Mucosa of descending colon (tissue), 3 donors: ENCODE results near the gene CD74. TPM values are rescaled to one million over a fixed set of nuclear protein-coding genes. Genes with fewer than 3 reads are reported as not detected.

Source experiments
- ATAC-seq: fragments of 200-7000 bp; cut with Tn5 transposase; one replicate; pipeline ENCODE4 v1.9.1; 2020; ENCODE audit warnings: mild to moderate bottlenecking, moderate library complexity
- DNase-seq, 3 donors: peaks; one replicate each; pipeline ENCODE4 v3.0.0-alpha.2; 2020
- H3K36me3 ChIP-seq: fragments of 200-600 bp; one replicate; pipeline ENCODE4 v1.8.0; 2021; ENCODE audit warnings: low read depth, mild to moderate bottlenecking
- H3K4me1 ChIP-seq: fragments of 200-600 bp; one replicate; pipeline ENCODE4 v1.8.0; 2021; ENCODE audit warnings: low read depth, mild to moderate bottlenecking
- H3K4me3 ChIP-seq: fragments of 200-600 bp; one replicate; pipeline ENCODE4 v1.8.0; 2021; ENCODE audit warnings: mild to moderate bottlenecking
- H3K9me3 ChIP-seq: fragments of 200-600 bp; one replicate; pipeline ENCODE4 v1.8.0; 2021; ENCODE audit warnings: mild to moderate bottlenecking
- intact Hi-C, 2 donors: fragments of 100-400 bp; cut with DNase I in 1 of 2; cut with micrococcal nuclease in 1 of 2; formaldehyde crosslinking; loops; one replicate each; pipeline versions ENCODE4 v1.11.0 to v1.11.1; 2022; cut with DNase I, micrococcal nuclease
- total RNA-seq, 3 donors: library from RNA; stranded (reverse); fragmentation: NEBNext Ultra II Directional in 2 of 3; extraction: Animal tissue kit (Norgen Biotek cat#: 25700) in 2 of 3; gene quantifications; one replicate each; pipeline versions ENCODE4 v1.2.1 to v1.2.4, GENCODE V29; 2021 to 2023
- TF ChIP-seq, protein P1 (sequence below): fragments of 200-600 bp; IDR thresholded peaks from one replicate; pipeline ENCODE4 v1.8.0; 2022; ENCODE audit warnings: antibody characterized with exemption, mild to moderate bottlenecking
- donor health status: DM: no; HTN: no; CAD: no; lungs with moderate emphysema.
- donor health status: DM: no; HTN: no; CAD: no.
- donor health status: DM: no; HTN: yes; CAD: no.

Gene CD74
- total RNA-seq, 3 donors from 2014 or later: 198 to 1,033 (median 284) TPM

DNA sequence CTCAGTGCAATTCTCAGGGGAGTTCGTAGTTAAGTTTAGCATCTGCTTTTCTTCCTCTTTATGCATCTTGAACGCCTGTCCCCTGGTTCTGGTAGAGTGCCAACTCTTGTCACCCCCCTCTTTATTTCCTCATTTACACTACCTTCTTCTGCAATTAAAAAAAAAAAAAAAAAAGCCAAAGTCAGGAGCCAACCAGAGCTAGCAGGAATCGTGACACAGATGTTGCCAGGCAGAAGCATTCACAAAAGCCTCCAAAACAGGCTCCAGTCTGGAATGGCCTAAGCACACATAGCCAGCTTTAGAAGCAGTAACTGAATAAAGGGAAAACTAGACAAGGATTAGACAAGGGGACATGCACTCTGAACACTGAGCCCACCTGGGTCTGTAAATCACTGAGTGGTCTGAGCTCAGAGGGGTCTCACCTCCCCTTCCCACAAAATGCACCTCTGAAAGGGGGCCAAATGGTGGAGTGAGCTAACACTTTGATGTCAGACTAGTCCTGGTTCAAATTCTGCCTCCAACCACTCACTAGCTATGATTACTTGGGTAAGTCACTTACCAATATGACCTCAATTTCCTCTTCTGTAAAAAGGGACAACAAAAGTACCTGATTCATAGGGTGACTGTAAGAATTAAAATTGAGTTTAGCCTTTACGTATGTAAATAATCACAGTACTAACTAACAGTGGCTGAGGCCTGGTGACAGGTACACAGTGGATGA, 2.0 kb downstream of the CD74 start:
- Histone ChIP-seq H3K4me3 (no peak overlapping the region), H3K36me3 (no peaks in the 10 kb centered on the region), H3K4me1 (peaks cover 14% of the 10 kb centered on the region), H3K9me3 (no peaks in the 10 kb centered on the region)
- ATAC-seq (peak; percentile 66), DNase-seq (peak in 2 of 3 donors; percentile 32 to 82)
- TF ChIP-seq, protein P1, sequence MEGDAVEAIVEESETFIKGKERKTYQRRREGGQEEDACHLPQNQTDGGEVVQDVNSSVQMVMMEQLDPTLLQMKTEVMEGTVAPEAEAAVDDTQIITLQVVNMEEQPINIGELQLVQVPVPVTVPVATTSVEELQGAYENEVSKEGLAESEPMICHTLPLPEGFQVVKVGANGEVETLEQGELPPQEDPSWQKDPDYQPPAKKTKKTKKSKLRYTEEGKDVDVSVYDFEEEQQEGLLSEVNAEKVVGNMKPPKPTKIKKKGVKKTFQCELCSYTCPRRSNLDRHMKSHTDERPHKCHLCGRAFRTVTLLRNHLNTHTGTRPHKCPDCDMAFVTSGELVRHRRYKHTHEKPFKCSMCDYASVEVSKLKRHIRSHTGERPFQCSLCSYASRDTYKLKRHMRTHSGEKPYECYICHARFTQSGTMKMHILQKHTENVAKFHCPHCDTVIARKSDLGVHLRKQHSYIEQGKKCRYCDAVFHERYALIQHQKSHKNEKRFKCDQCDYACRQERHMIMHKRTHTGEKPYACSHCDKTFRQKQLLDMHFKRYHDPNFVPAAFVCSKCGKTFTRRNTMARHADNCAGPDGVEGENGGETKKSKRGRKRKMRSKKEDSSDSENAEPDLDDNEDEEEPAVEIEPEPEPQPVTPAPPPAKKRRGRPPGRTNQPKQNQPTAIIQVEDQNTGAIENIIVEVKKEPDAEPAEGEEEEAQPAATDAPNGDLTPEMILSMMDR: no peak
- intact Hi-C loops: no loop called here

DNA sequence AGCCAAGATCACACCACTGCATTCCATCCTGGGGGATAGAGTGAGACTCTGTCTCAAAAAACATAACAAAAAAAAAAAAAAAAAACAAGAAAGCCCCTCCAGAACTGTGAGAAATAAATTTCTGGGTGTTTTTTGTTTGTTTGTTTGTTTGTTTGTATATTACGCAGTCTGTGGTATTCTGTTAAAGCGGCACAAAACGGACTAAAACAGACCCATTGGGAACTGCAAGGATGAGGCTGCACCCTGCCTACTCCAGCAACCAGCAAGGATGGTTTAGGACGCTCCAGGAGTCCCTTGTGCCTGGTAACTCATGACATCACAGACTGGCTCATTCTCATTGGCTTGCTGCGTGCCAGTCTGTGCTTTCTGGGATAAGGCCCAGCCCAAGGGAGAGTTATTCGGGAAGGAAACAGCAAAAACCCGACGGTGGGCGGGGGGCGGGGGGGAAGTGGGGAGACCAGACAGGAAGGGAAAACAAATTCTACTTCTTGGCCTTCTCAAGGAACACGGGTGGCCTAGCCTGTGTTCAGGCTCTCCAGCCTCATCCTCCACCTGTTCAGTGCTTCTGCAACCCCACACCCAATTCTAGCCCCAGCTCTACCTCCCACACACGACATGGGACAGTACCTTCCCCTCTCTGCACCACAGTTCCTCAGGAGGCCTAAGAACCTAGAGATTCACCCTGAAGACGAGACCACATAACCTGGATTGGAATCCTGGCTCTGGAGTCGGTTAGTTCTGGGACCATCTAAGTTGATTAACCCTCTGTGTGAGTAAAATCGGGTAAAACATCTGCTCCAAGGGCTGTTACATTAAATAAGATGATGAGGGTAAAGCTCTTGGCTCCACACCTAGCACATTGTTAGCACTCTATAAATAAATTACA, 2.8 kb downstream of the CD74 start:
- TF ChIP-seq, protein P1: no peak
- intact Hi-C loops: no loop called here
- peaks cover 14% of the 10 kb centered on the region for H3K4me1 ChIP-seq
- ATAC-seq (peak; percentile 71), DNase-seq (peak; percentile 71 to 89 (median 72))
- H3K9me3 ChIP-seq: no peaks in the 10 kb centered on the region
- no peak overlapping the region for H3K4me3 ChIP-seq
- no peaks in the 10 kb centered on the region for H3K36me3 ChIP-seq

DNA sequence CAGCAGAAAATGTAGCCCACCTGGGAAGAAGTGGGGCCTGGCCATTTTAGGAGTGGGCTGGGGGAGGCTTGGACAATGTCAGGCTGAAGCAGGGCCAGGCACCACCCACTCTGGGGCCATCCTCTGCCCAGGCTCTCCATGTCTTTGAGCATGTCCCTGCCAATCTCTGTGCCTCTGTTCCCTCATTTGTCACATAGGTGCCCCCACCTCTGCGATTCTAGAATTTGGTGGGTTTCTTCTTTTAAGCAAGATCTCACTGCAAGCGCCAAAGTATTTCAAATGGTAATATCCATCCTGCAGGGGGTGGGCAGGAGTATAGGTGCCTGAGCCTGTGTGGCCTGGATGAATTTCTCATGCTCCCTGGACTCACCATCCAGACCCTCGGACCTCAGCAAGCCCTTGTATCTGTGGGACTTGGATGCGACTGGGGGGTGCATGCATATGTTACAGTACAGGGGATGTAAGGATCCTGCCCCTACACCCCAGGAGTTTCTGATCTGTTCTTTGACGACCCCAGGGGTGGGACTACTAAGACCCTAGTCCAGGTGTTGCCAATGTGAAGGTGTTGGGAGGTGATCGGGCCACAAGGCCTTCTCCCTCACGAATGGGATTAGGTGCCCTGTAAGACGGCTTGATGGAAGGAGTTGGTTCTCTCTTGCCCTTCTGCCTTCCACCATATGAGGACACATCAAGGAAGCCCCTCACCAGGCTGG, 4.3 kb downstream of the CD74 start:
- ATAC-seq (no peak), DNase-seq (peak in 1 of 3 donors; percentile 37)
- TF ChIP-seq, protein P1: no peak
- no peak overlapping the region for H3K4me3 ChIP-seq
- H3K36me3 ChIP-seq: no peaks in the 10 kb centered on the region
- no peaks in the 10 kb centered on the region for H3K9me3 ChIP-seq
- H3K4me1 ChIP-seq: peaks cover 13% of the 10 kb centered on the region
- intact Hi-C loops: no loop called here

DNA sequence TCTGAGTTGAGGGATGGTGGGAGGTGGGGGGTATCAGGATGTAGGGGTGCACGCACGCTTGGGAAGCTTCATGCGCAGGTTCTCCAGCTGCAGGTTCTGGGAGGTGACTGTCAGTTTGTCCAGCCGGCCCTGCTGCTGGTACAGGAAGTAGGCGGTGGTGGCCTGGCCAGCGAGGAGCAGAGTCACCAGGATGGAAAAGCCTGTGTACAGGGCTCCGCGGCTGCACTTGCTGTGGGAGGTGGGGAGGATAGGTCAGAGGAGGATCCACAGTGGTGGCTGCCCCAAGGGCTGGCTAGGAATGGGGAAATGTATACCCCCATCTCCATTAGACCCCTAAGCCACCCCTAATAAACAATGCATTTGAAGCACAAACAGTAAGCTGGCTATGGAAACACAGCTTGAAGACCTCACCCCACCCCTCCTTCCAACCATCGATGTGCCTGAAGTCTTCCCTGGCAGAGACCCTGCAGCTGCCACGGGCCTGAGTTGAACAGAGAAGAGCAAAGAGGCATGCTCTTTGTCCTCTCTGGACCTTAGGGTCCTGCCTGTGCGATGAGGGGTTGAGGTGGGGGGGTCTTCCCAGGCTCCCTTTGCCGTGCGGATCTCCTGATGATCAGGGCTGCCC, 5.5 kb downstream of the CD74 start:
- TF ChIP-seq, protein P1: no peak
- ATAC-seq: no peak
- Histone ChIP-seq H3K36me3 (no peaks in the 10 kb centered on the region), H3K4me1 (peaks cover 6% of the 10 kb centered on the region), H3K4me3 (no peak overlapping the region), H3K9me3 (no peaks in the 10 kb centered on the region)
- intact Hi-C loops: no loop called here
- no peak for DNase-seq

DNA sequence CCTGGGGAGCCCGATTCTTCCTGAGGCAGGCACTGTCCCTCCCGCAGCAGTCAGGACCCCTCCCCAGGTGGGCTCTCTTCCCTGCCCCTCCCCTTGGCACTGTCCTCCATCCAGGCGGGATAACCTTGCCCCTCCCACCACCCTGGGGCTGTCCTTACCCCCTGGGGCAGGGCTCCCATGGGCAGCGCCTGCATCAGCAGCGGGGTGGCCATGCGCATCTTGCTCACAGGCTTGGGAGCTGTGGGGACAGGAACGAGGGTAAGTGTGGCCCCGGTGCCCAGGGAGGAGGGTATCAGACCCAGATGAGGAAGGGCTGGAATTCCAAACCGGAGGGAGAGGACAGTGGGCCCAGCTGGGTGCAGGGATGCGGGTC, 6.0 kb downstream of the CD74 start:
- H3K4me3 ChIP-seq: no peak overlapping the region
- no peaks in the 10 kb centered on the region for H3K9me3 ChIP-seq
- TF ChIP-seq, protein P1: no peak
- DNase-seq (peak in 1 of 3 donors; percentile 55), ATAC-seq (no peak)
- peaks cover 6% of the 10 kb centered on the region for H3K4me1 ChIP-seq
- intact Hi-C loops: no loop called here
- no peaks in the 10 kb centered on the region for H3K36me3 ChIP-seq
